HG03520 (cell line): Measurements from ENCODE around the gene PARVB.

ENCODE experiments used
- ATAC-seq: cut with Tn5 transposase; IDR thresholded peaks from one replicate; pipeline ENCODE4 v1.9.1; 2021; ENCODE audit warnings: mild to moderate bottlenecking, moderate library complexity; ENCODE audit not compliant: unreplicated experiment

PARVB gene

DNA sequence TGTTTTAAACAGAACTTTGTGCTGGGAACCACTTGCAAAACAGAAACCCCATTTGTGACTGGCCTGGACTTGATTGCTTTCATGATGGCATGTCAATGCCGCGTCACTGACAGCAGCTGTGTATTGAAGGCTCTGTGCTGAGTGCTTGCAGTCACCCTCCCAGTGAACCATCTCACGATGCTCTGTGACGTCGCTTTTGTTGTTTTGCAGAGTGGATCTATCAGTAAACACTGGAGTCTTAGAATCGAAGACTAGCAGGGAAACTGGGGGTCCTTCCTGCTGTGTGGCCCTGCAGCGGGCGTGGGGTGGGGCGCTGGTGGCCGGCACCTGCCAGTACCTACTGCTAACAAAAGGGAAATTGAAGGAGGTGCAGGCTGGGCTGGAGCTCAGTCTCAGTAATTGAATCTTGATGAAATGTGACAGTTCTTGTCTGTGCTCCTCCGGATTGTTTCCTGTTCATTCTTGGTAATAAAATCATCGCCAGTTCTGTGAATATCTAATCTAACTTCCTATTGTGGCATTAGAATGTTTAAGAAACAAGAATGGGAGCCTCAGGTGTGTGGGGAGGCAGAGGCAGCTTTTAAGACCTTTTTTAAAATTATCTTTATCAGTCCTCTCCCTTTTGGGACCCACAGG is 106.1 kb downstream of the PARVB start:
- no peak for ATAC-seq

DNA sequence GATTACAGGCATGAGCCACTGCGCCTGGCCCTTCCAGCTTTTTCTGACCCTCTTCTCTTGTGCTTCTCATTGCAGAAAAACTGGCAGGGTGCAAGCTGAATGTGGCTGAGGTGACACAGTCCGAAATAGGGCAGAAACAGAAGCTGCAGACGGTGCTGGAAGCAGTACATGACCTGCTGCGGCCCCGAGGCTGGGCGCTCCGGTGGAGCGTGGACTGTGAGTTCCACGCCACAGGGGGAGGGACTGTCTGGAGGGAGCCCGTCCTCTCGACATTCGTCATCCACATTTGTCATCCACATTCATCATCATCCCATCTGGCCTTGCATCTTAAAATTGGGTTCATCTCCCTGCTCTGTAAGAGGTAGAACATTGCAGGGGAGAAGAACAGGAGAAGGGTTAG is 107.3 kb downstream of the PARVB start:
- ATAC-seq = no peak

DNA sequence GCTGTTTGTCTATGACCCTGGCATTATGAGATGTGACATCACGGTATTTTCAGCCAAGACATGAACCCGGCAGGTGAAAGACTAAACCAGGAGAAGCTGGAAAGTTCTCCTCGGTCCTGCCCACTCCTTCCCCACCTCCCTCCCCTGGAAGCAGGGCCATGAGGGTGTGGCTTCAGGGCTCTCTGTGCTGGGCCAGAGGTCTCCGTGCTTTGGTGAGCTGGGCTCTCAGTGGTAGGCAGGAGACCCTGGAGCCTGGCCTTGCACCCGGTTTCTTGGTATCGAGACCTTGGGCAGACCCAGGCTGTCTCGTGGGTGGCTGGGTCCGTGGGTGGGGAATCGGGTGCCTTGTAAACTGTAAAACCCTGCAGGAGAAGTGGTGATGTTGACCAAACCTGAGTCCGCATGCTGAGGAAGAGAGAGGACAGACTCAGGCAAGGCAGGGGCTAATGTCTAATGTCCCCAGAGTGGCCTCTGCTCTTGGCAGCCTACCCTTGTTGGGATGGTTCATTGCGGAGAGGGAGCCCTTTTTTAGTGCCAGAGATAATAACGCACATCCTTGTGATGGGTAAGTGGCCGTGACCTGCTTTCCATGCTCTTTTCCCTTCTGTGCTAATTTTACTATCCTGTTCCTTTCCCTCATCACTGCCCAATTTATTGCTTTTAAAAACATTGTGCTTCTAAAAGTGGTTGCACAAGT is 108.0 kb downstream of the PARVB start:
- no peak for ATAC-seq

DNA sequence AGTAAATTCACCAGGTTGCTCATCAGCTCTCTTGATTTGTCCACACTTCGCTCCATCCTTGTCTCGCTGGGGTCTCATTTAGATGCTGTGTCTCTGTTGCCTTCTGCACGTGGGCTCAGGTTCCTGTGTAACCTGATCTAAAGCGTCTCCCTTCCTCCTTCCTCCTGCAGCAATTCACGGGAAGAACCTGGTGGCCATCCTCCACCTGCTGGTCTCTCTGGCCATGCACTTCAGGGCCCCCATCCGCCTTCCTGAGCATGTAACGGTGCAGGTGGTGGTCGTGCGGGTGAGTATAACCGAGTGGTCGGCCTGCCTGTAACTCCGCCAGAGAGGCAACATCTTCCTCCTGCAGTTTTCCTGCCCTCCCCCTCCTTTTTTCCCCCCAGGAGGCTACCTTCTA is 108.6 kb downstream of the PARVB start:
- no peak for ATAC-seq

DNA sequence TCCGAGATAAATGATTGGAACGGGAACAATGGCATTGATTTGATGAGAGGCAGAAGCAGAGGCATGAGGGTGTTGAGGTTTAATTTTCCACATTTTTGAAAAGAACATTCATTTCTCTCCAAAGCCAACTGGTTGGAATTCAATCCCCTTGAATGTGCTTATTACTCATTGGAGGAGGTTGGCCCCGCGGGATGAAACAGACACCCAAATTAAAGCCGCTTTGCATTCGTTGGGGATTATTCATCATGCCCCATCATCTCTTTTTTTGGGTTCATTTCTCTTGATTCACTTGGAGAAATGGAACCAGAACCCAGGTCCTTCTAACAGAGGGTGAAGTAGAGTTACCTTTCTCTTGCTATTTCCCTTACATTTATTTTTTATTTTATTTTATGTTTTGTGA is 109.1 kb downstream of the PARVB start:
- no peak for ATAC-seq

DNA sequence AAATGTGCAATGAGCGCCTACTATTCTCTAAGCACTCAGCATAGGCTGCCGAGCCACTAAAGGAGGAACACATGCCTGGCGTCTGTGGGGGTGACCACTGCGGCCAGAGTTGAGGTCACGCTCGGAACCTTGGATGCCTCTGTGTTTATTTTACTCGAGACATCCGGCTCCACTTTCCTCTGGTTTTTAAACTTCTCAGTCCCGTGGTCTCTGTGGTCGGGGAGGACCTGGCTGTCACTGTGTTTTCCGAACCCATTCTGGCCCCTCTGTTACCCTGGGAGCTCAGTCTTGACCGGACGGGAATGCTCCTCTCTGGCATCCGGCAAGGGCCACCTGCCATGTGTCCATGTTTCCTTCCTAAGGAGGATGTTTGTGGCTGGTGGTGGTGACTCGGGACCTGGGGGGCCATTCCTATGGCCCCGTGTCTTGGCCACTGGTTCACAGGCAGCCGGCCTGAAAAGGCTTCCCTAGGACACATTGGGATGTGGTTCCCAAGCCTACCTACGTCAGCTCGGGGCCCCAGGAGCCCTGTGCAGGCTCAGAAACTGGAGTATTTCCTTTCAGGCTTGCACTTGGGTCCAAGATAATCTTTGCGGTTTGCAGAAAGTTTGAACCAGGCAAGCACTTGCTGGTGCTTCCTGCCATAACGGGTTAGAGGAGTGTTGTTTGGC is 109.9 kb downstream of the PARVB start:
- ATAC-seq = no peak

DNA sequence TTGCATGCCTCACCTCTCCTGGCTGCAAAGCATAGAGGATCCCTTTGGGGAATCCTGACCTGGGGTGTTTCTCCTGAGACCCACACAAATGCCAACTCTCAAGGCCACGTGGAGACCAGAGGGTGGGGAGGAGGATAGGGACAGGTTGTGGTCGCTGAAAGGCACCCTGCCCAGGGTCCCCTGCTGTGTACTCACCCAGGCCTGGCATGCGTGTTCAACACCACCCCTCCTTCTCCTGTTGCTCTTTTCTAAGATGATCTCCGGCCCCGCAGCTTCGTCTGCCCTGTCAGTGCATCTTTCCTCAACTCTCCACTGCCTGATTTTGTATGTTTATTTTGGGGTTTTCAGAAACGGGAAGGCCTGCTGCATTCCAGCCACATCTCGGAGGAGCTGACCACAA is 112.0 kb downstream of the PARVB start:
- ATAC-seq = no peak

DNA sequence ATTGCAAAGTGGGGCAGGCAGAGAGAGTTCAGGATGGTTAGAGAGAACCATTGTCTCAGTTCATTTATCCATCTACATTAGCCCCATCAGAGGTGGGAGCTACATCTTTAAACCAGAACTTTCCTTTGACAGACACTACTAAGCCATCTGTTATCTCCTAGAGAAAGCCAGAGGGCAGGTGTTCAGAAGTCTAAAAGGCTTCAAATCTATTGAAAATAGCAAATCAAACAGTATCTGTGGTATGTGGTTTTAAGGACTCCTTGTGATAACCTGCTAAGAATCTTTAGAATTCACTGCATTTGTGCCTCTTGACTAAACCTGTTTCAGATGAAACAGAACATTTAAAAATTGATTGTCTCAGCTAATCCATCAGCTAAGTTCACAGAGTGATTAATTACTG is 112.7 kb downstream of the PARVB start:
- ATAC-seq = no peak

DNA sequence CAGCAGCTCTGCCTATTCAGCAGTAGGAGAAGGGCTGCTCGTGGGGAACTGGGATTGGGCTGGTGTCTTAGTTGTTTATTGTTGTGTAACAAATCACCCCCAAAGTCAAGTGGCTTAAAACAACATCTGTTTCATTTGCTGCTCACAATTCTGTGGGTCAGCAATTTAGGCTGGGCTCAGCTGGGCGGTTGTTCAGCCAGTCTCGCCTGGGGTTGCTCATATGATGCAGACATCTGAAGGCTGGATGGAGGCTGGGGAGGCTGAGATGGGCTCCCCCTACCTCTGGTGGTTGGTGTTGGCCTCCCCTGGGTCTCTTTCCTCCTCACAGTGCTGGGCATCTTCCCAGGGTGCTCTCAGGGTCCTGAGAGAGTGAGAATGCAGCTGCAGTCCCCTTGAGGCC is 113.3 kb downstream of the PARVB start:
- no peak for ATAC-seq

DNA sequence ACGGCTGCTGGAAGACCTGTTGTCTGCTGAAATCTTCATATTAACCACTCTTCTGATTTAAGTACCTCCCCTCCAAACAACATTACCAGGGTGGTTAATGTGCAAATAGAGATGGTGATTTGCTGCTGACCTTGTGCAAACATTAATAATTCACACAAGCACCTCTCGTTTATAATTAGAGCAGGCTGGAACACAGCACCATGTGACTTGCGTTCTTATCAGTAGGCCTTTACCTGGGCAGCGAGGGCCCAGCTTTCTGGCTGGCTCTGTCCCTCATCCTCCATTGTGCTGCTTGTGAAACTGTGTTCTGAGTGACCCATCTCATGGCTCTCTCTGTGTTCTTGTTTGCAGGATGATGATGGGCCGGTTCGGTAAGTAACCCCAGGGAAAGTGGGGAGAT is 115.7 kb downstream of the PARVB start:
- ATAC-seq = no peak

DNA sequence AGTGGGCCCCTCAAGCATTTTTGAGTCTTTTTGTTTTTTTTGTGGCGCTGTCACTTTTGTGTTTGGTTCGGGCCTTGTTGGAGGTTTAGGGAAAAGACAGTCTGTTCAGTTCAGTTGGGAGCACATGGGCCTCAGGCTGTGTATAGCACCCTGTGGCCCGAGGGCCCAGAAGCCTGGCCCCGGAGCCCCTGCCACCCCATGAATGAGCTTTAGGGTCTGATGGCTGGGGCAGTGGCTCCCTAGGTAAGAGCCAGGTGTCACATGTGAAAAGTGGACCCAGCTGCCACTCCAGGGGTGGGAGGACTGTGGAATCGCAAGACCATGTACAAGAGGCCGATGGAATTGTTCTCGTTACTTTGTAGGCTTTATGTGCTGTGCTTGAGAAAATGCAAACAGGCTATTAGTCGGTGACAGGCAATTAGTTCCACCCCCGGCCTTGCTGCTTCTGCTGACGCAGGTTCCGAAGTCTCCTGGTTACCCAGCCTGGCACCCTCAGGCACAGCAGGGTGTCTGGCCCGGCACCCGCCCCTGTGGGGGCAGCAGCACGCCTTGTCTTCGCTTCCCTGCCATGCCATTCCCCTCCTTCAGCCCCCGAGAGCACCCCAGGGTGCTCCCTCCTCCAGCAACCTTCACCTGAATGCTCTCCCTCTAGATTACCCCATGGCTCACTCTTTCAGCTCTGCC is 118.5 kb downstream of the PARVB start:
- no peak for ATAC-seq

DNA sequence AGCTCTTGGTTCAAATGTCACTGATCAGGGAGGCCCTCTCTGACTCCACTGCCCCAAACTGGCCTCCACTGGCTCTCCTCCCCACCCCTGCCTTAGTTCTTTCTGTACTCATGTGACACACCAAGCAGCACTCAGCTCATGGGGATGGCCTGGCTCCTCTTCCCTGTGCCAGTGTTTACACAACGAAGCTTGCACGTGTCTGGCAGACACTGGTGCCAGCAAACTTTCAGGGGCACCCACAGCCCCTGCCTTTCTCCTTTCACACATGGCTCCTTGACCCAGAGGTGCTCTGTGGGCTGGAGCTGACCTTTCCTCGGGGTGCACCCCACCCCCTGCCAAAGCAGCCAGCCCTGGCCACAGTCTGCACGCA is 119.0 kb downstream of the PARVB start:
- no peak for ATAC-seq

DNA sequence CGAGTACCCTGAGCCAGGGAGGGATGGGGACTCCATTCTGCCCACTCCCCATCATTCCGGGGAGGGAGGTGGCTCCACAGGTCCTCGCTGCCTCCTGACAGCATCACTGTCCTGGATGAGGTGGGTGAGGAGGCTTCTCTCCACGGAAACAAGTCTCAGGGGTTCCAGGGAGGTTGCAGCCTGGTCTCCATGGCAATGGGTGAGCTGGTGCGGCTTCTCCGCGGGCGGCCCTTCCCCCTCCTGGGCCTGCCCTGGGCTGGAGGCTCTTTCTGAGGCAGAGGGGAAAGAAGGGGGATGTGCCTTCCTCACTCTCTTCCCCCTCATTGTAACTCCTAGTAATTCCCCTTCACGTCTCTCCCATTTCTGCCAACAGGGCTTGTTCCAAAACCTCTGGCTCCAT is 119.5 kb downstream of the PARVB start:
- ATAC-seq = no peak

DNA sequence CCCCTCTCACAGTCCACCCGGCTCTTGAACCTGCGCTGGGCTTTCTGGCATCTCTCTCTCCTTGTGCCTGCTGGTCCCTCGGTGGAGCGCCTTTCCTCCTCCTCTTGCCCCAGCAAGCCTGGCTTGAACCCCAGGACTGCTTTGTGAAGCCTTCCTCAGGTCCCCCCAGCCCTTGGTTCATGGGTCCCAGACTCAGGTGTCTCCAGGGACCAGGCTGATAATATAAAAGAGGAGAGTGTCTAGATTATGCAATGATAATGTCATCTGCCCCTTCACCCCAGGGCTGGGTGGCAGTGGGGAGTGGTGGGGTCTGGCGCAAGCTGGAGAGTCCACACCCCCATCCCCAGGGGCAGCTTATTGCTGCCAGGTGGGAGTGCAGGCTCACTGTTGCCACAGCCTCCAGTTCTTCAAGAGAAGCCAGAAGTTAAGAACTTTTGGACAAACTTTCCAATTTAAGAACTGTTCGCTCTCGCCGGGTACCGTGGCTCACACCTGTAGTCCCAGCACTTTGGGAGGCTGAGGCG is 120.0 kb downstream of the PARVB start:
- no peak for ATAC-seq

DNA sequence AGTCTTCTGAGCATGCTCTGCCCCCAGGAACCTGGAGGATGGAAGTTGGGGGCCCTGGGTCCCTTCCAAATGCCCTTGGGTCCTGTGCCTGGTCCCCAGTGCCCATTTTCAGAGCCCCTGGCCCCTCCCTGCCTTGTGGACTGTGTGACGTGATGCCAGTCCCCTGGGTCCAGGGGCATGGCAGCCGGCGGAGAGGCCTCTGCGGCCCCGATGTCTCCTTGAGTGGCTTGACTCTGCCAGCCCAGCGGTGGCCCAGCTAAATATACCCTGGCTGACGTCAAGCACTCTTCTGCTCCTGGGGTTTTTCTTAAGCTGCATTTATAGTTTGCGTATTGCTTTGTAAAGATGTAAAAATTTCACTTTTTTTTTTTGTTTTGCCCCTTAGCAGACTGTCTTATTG is 121.4 kb downstream of the PARVB start:
- no peak for ATAC-seq

DNA sequence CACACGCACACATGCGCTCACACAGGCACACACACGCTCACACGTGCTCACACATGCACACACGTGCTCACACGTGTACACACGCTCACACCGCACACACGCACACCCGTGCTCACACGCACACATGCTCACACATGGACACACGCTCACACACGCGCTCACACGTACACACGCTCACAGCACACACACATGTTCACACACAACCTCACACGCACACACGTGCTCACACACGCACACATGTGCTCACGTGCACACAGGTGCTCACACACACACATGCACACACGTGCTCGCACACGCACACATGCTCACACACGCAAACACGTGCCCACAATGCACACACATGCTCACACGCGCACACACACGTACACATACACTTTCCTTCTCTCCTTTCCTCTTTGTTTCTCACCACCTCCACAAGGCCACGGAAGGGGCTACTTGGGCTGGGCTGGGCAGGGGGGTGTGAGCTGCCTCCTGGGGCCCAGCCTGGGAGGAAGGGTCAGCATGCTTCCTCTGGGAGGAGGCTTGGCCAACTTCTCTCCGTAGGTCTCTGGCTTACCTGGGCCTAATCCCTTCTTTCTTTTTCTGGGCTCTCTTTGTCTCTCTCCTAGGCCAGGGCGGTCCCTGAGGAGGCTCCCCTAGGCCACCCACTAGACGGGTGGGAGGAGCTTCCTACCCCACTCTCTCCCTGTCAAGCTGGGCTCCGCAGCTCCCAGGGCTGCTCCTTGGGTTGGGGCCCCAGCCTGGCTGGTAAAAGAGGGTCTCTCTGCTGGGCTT is 122.2 kb downstream of the PARVB start:
- no peak for ATAC-seq

DNA sequence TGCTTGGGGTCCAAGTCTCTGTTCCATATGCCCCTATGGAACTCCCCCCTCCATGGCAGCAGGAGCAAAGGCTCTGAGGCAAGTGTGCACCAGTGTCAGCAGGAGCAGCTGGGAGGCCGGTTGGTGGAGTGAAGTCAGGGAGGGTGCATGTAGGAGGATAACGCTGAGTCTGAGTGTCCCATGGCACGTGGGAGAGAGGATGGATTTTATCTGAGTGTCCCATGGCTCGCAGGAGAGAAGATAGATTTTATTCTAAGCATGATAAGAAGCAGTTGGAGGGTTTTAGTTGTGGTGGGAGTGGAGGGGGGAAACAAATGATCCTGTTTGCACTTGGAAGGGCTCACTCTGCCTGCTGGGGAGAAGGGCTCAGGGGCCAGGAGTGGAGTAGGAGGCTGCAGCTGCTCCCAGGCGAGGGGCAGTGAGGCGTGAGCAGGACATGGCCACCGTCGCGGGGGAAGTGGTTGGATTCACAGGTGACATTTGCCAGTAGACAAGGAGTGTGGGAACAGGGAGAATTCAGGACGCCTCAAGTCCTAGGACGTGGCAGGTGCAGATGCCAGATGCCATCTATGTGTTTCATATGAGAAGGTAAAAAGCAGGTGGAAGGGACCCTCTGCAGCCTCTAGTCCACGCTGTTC is 123.0 kb downstream of the PARVB start:
- no peak for ATAC-seq

DNA sequence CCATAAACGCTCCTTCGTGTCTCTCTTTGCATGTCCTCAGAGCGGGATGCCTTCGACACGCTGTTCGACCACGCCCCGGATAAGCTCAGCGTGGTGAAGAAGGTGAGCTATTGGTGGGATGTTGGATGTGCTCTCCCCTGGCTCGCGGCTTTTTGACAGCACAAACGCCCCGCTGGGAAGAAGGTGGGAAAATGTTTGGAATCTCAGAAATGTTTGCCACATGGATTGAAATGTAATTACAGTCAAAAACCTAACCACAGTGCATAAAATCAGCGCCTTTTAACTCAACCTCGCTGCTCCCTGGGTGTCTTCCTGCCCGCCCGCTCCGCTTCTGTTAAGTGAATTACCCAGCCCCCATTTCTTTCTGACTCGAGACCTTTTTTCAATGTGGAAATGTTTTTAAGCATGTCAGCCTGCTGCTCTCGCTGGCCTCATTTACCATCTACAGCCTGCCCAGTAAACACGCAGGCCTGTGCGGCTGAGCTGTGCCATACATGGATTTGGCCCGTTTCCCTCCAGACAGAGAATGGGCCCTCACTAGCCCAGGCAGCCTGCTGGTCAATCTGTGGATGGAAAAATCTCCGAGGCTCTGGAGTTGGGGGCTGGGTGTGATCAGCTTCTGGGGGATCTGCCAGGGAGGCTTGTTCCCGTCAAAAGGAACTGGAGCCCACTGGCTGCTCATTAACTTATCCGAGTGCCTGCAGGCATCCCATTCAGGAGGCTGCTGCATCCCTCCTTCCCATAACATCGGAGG is 123.9 kb downstream of the PARVB start:
- no peak for ATAC-seq

DNA sequence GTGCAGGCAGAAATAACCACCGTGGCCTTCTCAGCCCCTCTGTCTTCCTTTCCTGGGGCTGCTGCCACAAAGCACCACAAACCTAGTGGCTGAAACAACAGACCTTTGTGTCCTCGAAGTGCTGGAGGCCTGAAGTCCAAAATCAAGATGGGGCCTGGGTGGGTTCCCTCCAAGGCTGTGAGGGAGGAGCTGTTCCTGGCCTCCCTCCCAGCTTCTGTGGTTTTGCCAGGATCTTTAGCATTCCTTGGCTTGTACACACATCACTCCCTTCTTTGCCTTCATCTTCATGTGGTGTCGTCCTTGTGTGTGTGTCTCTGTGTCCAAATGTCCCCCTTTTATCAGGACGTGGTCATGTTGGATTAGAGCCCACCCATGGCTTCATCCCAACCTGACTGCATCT is 127.6 kb downstream of the PARVB start:
- no peak for ATAC-seq

DNA sequence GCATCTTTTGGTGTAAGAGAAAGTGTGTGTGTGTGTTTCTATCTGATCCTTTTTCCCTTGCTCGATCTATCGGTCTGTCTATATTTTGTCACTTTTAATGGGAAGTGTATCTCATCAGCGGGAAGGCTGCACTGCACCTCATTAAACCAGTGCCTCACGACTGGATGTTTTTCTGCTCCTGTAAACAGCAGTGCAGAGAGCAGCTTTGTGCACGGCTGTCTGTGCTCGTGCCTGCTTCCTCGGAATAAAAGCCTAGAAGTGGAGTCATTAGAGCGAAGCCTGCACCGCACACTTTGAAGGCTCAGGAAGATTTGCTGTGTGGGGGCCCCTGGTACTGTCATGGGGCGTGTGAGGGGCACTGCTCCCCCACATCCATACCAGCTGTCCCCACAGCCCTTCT is 129.6 kb downstream of the PARVB start:
- ATAC-seq = no peak
